GM18861 (cell line): ENCODE measurements around the gene ABCD3.

Experiments used
- ATAC-seq: cut with Tn5 transposase; IDR thresholded peaks from one replicate; pipeline ENCODE4 v1.9.1; 2021; ENCODE audit not compliant: unreplicated experiment

ABCD3 gene

DNA sequence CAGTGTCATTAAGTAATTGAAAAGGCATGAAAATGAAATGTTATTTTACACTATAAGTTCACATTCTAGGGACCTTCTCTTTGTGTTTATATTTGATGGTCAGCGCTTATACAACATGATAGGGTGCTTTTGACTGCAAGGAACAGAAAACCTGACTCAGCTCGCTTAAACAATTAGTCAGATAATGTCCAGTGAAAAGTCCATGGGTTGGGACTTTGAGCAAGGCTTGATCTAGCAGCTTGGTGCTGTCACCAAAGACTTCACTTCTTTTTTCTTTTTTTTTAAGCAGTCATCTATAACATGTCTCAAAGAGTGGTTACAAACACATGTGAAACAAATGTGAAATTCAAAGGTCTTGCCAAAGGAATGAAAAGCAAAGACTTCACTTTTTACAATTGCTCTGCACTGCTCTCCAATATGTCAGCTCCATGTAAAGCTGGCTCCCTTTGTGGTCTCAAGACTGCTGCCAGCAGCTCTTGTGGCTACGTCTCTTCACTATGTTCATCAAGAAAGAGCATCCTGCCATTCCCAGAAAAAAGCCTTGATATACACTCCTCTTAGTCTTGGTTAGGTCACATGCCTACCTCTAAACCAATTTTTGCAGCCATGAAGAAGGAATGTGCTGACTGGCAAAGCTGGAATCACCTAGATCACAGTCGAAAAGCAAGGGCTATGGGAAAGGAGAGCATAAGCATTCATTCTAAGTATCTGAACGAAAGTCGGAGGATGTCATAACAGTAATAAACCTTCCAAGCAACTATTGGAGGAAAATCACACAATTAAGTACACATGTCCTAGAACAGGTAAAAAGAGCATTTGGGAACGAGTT, 108.2 kb downstream of the ABCD3 start:
- ATAC-seq = no peak

DNA sequence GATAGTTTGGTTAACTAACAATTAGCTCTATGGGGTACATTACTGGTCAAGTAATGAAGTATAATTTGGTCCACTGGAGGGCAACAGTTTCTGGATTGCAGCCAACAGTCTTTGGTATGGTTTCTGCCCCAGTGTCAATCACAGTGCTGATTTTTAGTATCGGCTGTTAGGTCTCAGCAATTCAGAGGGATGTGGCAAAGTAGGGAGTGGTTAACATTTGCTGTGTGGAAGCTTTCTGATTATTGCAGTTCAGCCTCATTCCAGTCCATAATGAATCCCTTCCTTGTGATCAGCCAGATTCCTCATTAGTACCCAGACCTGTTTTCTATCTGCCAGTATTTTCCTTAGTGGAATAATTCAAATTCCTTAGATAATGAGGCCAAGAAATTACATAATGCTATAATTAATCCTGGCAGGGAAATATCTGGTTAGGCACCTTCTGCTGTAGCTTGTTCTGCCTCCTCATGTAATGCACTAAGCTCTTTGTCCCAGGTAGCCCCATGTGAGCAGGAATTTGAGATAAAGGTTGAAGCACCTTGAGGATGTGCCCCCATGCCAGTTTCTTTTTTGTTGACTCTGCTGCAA, 109.3 kb downstream of the ABCD3 start:
- ATAC-seq = no peak

DNA sequence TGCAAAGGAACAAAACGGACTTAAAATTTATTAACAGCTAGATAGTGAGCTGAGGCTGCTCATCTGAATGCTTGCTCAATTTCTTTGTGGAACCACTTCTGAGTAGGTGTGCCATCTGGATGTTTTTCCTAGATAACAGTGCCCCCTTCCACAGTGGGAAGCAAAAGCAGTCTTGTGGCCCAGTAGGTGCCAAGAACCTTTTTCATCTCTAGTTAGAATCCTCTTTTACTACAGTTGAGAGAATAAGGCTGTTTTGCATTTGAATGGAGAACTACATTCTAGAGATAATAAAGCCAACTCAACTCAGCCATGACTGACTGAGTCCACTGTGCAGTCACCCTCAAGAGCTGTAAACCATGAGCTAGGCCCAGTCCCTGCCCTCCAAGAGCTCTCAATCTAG, 110.1 kb downstream of the ABCD3 start:
- ATAC-seq = no peak

DNA sequence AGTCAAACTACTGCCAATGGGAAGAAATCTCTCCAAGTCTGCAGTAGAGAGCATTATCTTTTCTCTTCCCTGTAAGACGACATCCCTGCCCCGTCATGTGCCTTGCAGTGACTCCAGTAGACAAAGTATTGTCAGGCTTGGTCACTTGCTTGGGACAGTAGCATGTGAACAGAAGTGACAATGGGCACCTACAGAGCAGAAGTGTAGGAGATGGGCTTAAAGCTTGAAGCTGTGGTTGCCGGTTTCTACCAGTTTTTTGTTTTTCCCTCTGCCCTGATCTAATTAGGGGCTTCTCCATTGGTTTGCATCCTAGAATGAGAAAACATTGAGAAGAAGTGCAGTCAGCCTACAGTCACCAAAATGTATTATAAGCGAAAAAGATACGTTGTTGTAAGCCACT, 110.6 kb downstream of the ABCD3 start:
- no peak for ATAC-seq

DNA sequence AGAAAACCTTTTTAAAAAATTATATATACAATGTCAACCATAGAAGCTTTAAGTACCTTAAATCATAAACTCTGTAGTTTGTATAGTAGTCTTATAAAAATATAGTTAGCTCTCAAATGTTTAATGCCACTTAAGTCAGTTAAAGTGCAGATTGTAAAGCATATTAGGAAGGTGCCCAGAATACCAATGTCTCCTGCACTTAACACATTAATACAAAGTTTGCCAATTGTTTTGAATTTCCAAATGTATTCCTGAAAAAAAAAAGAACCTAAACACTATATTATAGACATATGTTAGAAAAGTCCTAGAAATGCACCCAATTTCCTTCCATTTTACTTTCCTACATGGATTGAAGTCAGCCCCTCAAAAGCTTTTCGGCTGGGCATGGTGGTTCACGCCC, 111.2 kb downstream of the ABCD3 start:
- ATAC-seq = no peak

DNA sequence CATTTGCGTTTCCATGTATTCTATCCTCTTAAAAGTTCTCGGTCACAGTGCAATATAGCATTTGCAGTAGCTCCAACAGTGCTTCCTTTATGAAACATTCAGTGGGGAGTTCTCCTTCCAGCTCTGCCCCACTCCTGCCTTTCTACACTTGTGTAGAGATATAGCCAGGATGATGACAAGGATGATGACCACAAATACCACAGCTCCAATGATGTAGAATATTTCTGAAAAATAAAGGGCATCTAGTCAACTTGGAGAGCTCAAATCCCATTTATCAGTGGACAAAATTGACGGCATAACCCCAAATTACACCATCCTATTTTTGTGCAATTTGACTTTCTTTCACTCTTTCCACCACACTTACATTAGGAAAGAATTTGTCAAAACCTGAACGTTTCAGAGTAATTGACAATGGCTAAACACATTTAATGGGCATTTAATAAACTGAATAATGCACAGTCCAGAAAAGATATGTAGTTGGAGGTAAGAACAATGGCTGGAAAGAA, 112.2 kb downstream of the ABCD3 start:
- ATAC-seq = no peak

DNA sequence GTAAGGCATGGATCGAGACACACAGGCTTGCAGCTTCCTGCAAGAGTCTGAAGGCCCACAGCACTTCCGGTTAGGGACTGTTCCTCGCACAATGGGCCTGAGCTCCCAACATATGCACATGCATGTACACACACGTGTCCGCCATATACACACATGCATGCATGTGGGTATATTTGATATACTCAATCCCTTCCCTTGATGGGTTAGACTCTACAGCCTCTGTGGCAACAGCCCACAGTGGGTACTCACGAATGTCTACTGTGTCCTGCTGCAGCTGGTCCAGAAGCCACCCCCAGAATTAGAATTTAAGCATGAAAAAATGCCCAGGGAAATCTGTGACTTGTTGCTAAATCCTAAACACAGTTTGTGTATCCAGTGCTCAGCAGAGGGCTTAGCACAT, 113.5 kb downstream of the ABCD3 start:
- ATAC-seq = no peak

DNA sequence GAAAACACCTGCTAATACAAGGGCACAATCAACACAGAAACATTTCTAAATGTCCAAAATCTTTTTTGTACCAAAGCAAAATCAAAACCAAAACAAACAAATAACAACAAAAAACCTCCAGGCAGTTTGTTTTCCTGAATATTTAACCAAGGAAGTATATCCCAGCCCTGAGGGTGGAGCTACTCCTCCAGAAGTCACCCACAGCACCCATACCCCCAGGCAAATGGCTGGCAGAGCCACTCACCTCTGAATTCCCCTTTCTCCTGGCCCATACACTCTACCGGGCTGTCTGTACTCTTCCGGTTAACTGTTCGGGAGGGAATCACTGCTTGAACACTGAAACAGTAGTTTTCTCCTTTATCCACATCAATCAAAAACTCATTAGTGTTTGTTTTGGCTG, 113.9 kb downstream of the ABCD3 start:
- no peak for ATAC-seq

DNA sequence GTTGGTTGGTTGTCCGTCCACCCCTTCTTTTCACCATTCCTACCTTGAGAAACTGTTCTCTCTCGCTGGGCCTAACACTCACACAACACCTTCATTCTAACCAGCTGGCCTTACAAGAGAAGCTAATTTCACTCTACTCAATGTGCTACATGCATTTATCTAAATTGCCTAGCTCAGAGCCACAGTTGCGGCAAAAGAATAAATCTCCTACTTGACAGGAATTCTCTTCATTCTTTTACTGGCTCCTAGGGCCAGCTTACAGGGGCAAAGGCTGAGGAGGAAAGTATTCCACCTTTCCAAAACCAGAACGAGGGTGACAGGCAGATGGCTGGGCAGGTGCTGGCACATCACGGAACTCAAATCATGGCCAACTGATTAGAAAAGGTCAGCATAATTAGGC, 116.9 kb downstream of the ABCD3 start:
- ATAC-seq = no peak

DNA sequence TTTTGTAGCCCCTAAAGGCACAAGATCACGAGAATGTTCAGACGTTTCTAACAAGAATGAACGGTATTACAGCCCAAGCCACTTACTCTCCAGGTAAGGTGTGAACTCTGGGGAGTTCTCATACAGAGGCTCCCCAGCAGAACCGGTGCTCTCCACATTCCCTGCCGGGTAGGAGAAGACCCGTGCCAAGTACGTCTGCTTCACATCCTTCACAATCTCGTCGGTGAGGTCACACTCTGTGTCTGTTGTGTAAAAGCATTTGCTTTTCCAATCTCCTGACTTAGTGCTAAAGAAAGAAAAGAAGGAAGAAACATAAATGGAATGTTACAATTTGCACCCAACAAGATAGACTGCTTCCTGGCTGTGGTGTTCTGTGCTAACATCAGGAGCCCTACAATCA, 117.7 kb downstream of the ABCD3 start:
- ATAC-seq = no peak

DNA sequence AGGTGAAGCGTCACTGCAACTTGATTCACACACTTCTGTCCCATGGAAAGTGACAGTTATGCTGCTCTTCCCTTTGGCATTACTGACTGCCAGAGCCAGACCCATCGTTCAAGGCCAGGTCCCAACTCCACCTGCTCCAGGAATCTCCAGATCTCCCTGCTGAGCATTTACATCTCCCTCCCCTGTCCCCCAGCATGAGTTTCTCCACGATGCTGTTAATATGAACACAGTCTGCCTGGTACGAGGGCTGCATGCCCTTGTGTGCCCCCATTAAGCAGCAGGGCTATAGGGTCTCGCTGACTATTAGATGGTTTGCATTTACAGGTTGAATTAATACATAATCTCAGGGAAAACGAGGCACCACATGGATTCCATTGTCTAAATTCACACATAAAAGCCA, 119.1 kb downstream of the ABCD3 start:
- no peak for ATAC-seq

DNA sequence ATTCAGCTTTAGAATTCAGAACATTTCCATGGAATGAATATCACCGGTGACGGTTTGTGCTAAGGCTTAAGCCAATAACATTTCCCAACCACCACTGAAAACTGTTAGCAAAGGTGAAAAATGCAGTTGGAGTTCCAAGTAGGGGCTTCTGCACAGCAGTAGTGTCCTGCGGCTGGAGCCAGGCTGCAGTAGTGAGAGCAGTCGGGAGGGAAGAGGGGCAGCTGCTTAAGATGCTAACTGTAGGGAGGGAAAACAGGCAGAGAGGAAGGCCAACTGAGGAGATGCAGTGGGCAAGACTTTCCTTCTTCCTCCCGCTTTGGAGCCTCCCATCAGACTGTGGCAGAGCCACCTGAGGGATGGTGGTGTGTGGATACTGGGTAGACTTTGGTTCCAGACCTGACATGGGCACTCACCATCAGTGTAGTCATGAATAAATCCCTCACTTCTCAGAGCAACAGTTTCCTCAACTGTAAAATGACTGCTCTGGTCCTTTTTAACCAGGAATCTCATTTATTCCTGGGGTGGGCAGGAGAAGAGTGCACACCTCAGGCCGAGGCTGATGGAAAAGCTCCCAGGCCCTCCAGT, 120.1 kb downstream of the ABCD3 start:
- ATAC-seq = no peak

DNA sequence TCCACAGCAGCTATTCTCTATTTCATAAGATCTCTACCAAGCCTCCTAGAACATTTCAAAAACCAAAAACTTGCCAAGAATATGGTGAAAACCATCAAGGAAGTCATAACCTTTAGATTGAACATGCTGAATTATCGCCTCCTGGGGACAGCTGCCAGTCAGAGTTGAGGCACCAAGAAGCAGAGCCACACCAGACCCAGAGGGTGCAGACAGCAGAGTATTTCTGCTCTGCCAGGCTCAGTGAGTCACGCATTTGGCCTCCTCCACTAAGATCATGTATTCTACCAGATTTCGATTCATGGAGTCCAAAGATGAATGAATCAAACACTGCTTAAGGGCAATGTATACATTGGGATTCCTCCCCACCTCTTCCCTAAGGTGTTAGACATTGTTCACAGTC, 121.3 kb downstream of the ABCD3 start:
- no peak for ATAC-seq

DNA sequence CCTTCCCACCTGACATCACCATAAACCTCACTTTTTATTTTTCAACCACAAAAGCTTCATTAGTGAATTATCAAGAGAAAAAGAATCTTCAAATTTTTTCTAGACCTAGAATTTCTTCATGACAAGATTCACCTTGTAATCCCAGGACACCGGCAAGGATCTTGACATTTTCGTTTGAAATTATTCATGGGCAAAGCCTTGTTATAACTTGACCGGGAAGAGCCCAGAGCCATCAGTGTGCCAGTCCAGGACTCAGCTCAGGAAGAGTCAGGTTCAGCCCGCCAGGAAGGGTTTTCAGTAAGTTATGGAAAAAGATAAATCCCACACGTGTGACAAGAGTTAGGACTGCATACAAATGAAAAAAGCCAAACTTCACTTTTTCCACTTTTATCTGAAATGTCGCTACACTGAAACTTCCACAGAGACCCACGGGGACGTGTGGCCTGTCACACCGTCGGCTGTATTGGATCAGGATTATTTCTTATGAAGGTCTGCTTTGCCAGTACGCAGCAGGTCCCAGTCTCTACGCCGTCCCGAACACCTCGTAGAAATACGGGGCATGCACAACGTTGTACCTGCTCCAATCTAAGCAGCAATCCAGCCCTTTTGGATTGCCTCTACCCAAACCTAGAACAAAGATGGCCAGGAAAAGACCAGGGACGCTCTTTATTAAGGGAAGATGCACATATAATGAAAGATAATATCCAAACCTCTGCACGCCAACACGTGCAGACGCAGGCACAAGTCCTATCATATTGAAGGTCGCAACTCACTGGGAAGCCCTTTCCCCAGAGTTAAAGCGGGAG, 122.5 kb downstream of the ABCD3 start:
- no peak for ATAC-seq

DNA sequence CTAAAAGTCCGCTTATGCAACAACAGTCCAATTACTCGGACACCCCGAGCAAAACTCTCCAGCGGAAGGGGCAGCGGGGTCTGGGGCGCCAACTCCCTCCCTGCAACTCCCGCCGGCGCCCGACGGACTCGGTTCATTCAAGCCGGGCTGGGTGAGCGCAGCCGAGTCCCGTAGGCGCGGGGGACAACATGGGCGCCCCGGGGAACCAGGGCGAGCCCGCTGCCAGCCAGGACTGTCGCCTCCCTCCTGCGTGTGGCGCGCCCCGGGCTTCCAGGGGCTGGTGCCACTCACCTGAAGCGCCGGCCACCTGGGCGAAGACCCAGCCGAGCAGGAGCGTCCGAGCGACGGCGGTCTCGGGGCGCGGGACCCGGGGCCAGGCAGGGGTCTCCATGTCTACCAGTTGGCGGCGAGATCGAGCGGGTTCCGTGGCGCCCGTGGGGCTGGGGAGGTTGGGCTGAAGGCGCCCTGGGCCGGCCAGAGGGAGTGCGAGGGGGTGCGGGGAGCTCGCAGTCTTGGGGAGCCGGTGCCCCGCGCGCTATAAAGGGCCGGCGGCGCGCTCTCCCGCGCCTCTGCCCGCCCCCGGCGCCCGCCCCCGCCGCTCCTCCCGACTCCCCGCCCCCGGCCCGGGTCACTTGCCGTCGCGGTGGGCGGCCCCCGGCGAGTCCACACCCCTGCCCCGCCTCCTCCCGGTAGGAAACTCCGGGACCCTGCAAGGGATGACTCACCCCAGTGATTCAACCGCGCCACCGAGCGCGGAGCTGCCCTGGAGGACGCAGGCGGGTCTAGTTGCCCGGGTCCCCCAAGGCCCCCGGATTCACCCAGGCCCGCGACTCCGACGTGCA, 123.3 kb downstream of the ABCD3 start, which contains the start of gene F3:
F3 (minus strand) TSS at position 514 of the 842 bp plus-strand sequence; CDS start at position 391, 123 bp downstream.
- peak; percentile 65 for ATAC-seq

DNA sequence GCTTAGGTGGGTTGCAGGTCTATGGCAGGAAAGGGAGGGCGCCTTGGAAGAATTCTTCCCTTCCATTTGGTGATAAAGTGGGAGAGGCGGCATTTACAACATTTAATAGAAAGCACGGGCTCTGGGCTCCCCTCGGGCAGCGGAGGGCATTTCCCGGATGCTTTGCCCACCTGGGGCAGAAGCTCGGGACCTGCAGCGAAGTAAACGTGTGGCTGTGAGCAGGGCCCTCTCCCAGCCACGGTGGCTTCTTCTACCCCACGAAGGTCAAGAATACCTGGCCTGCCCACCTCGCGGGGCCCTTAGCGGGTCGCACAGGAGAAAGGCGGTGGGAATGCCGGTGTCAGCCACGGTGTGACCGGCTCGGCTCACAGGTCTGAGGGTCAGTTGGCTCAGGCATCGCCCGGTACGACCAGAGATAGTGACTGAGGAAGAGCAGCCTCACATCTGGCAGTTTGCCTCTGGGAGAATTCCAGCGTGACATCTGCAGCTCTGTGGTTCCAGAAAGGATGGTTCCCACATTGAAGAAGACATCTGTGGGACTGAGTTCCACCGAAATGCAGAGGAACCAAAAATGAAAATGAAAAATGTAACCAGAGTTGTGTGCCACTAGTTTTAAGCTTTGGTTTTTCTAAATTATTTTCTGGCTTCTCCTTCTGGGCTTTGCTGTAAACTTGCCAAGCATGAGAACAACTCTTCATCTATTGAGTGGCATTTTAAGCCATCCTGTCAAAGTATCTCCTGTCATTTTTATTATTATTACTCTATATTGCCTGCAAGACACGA, 124.1 kb downstream of the ABCD3 start:
- ATAC-seq = no peak

DNA sequence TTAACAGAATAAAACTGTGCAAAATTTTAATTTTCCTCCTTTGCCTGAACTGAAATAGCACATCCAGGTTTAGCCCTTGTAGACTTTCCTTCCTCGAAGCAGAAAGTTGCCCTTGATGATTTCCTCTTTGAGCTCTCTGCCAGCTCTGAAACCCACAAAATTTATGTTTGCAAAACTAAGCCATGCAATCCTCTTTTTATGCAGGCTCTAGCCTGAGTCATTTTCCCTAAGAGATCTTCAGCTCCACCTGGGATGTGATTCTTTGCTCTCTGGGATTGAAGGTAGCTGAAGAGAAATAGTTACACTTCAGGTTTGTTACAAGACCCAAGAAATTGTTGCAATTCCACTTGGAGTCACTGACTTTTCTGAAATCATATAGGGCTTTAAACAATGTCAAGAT, 124.8 kb downstream of the ABCD3 start:
- no peak for ATAC-seq

DNA sequence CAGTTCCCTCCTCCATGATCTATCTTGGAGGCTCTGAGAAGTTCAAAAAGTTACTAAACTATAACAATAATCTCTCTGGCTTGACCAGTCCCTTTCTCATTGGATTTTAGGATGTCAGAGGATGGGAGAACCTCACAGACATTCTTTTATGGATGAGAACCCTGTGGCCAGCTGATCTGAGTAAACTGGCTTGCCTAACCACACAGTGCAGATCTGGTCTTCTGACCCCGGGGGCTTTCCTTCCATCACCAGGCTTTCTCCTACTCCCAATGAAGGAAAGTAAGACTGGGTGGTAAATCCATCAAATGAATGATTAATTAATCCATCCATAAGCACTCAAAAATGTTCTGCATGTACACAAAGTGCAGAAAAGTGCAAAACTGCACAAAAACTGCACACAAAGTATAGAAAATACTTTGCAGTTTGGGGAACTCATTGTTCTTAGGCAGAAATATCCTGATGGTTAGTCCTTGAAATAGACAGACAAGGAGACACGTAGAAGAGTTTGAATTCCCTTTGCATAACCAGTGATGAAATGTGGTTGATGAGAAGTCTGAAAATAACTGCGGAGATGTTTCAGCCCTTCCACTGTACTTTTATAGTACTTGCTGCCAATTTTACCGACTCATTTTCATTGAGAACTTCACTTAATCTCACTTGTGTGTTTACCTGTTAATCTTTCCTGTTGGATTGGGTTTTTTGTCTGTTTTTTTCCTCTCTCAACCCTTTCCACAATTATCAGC, 125.9 kb downstream of the ABCD3 start:
- no peak for ATAC-seq
